Measurements from ENCODE around the gene LYZL4.

Gene LYZL4

GRCh38 chr3:42430781-42431532 is 20.5 kb upstream of the LYZL4 start:
- in situ Hi-C loops (cut with HindIII; ENCODE audit: low sequenced_read_pairs), result loop anchor here (25.0 kb wide), 1 partner anchor 169 kb away; the partner anchor contains the start of gene CCK
- no peak for DNase-seq (ENCODE audit: low read depth)
- no peak overlapping the region for H3K4me3 ChIP-seq (ENCODE audit: low read depth, low read length)
- TF ChIP-seq CTCF (IDR thresholded peaks at IDR 0.05; ENCODE audit: low read depth, low read length, missing control alignments), result no peak

GRCh38 chr3:42428830-42429229 is 18.4 kb upstream of the LYZL4 start:
- in situ Hi-C loops (cut with HindIII; ENCODE audit: low sequenced_read_pairs), result loop anchor here (5.0 to 25.0 kb wide), 2 partner anchors 83 to 167 kb away; partner anchors contain the start of gene CCK

GRCh38 chr3:42425736-42426407 is 15.5 kb upstream of the LYZL4 start:
- DNase-seq (ENCODE audit: low read depth), result no peak
- in situ Hi-C loops (cut with HindIII; ENCODE audit: low sequenced_read_pairs), result loop anchor here (5.0 to 25.0 kb wide), 2 partner anchors 86 to 164 kb away; partner anchors contain the start of gene CCK
- TF ChIP-seq CTCF (IDR thresholded peaks at IDR 0.05; ENCODE audit: low read depth, low read length, missing control alignments), result no peak

More at GRCh38 chr3:42428830-42429229, 18.4 kb upstream of the LYZL4 start:
- TF ChIP-seq CTCF (IDR thresholded peaks at IDR 0.05; ENCODE audit: low read depth, low read length, missing control alignments), result no peak
- H3K4me3 ChIP-seq (ENCODE audit: low read depth, low read length), result no peak overlapping the region
- no peak for DNase-seq (ENCODE audit: low read depth)

GRCh38 chr3:42424911-42425310 is 14.5 kb upstream of the LYZL4 start:
- TF ChIP-seq CTCF (IDR thresholded peaks at IDR 0.05; ENCODE audit: low read depth, low read length, missing control alignments), result no peak
- no peak for DNase-seq (ENCODE audit: low read depth)
- H3K4me3 ChIP-seq (ENCODE audit: low read depth, low read length), result no peak overlapping the region
- in situ Hi-C loops (cut with HindIII; ENCODE audit: low sequenced_read_pairs), result loop anchor here (5.0 to 25.0 kb wide), 2 partner anchors 87 to 163 kb away; partner anchors contain the start of gene CCK

More at GRCh38 chr3:42425736-42426407, 15.5 kb upstream of the LYZL4 start:
- no peak overlapping the region for H3K4me3 ChIP-seq (ENCODE audit: low read depth, low read length)

GRCh38 chr3:42421818-42422796 is 11.7 kb upstream of the LYZL4 start:
- no peak overlapping the region for H3K4me3 ChIP-seq (ENCODE audit: low read depth, low read length)
- DNase-seq (ENCODE audit: low read depth), result no peak
- in situ Hi-C loops (cut with HindIII; ENCODE audit: low sequenced_read_pairs), result no loop called here
- no peak for TF ChIP-seq CTCF (IDR thresholded peaks at IDR 0.05; ENCODE audit: low read depth, low read length, missing control alignments)

- TF ChIP-seq CTCF (IDR thresholded peaks at IDR 0.05; ENCODE audit: low read depth, low read length, missing control alignments), result no peak
- no peak overlapping the region for H3K4me3 ChIP-seq (ENCODE audit: low read depth, low read length)
- DNase-seq (ENCODE audit: low read depth), result no peak
- in situ Hi-C loops (cut with HindIII; ENCODE audit: low sequenced_read_pairs), result no loop called here
Measured at GRCh38 chr3:42419563-42419962, 9.2 kb upstream of the LYZL4 start.

Measured in astrocyte of the cerebellum (primary cell).